CD4-positive, alpha-beta T cell treated with Interleukin-4 for 1 hour (primary cell): Measurements from ENCODE around the gene RUNDC3A.
"Not testable (repeated sequence)": the region's sequence is repeated elsewhere in the genome, so short reads cannot be mapped to it uniquely, and the experiment has no call there.

ENCODE experiments used
- DNase-seq, 2 donors: peaks; one replicate each; pipeline ENCODE4 v3.0.0-alpha.2; 2020 to 2022

RUNDC3A gene

DNA sequence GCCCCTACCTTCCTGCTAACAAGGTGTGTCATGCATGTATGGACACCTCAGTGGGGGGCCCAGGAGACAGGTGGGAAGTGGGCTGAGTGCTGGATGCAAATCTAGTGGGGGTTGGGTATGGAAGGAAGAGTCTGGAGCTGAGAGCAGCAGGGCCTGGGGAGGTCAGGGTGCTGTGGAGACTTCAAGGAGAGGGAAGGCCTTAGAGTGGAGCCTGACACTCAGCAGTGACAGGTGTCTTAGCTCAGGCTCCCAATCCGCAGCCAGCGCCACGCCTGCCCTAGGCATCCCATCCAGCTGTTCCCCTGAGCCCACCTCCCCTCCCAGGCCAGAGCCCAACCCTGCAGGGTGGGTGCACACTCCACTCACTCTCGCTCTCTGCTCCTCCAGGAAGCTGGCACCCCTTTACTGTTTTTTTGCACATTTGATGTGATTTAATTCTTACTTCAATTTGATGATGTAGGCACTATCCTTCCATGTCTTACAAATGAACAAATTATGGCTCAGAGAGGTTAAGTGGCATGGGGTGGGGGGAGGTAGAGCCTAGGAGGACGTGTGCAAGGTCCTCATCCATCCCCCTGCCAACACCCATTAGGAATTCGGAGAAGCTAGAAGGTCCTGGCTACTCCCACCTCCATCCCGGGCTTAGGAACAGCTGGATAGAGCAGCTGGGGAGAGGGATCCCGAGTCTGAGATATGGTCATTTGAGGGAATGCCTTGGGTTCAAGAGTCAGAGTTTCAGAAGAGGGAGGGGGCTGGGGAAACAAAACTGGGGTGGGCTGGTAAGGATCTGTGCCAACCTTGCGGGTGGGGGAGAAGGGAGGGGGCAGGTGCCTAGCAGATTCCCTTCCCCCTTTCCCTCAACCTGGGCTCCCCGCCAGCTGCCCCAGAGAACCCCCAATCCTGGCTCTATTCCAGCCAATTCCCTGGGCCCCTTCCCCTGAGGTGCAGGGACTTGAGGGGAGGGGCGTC lies 53.2 kb downstream of the RUNDC3A start:
- DNase-seq: no peak

- DNase-seq: no peak
Measured at GRCh38 chr17:44362459-44362948, 54.1 kb downstream of the RUNDC3A start.

DNA sequence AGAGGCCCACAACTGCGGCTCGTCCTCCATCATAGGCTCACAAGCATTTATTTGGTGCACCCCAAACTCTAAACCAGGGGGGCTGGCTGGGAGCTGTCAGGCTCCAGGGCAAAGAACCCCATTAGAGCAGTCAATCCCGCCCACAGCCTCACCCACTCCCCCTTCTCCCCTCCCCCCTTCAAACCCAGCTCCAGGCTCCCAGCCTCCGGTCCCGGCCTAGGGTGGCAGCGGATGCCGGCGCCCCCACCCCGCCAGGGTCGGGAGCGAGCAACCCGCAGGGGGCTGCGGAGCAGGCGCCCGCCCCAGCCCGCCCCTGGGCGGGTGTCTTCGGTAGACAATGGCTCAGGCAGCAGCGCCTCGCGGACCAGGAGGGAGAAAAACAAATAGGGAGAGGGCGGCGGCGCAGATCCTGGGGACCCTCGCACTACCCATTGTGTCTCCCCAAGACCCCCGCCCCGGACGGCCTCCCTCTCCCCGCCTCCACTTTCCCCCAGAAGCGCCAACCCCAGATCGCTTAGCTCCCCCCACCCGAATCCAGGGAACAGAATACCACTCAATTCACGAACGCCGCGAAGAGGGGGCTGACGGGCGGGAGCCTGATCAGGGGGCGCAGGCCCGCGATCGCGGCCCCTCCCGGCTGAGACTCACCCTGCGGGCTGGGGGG lies 54.7 kb downstream of the RUNDC3A start:
- no peak for DNase-seq

- DNase-seq: peak; percentile 59 to 67
Measured at GRCh38 chr17:44363613-44364159, 55.3 kb downstream of the RUNDC3A start, which contains the start of gene FAM171A2. FAM171A2 (minus strand) TSS chr17:44363853; CDS start chr17:44363714, 139 bp downstream.

DNA sequence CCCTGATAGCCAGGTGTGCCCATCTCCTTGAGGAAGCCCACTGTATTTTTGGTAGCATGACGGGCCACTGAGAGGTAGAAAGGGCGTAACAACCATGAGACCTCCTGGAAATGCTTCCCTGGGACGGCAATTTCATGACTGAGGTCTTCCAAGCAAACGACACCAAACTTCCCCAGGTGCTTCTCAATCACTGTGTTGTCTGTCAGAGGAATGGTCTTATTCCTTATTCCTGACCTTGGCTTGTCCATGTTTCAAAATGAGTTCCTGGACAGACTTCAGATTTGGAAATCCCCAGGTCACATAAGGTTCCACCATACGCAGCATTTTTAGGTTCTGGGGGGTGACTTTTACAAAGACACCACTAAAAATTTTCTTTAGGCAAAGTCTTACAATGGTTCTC lies 56.6 kb downstream of the RUNDC3A start:
- DNase-seq: not testable (repeated sequence)

DNA sequence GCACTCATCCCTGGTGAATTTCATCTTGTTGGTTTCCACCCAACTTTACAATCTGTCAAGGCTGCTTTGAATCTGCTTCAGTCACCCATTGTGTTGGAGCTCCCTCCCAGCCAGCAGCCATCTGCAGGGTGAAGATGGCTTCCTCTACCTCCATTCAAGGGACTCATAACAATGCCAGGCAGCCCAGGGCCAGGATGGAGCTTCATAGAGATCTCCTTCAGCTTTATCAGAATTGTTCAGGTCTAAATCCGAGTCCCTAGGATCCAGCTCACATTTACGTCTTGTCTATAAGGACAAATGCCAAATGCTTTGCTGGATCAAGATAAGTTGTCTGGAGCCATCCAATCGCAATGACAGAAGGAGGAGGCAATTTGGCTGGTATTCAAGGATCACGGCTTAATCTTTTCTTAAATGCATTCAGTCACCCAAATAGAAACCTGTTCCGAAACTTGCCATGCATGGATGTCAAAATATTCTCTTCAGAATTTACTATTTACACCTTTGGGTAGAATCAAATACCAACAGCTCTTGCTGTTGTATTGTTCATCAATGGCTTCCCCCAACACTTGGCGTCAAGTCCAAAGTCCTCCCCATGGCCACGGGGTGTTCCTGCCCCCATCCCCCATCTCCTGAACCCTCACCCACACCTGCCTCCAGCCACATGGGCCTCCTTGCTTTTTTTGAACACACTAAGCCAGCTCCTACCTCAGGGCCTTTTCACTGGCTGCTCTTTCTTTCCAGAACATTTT lies 59.0 kb downstream of the RUNDC3A start:
- no peak for DNase-seq
